K562 (cell line): Measurements from ENCODE around the gene DCTD. TPM values are rescaled to one million over a fixed set of nuclear protein-coding genes. Genes with fewer than 3 reads are reported as not detected.

Experiments
- ATAC-seq: fragments of 200-7000 bp; cut with Tn5 transposase; 3 replicates; pipeline ENCODE4 v1.9.1; 2020; ENCODE audit warnings: moderate library complexity
- BruUV-seq: library from RNA; stranded (reverse); fragments of 400-500 nt; replicated peaks from 2 replicates; lab custom pipeline; 2021; lab: Mats Ljungman, UMichigan
- CTCF ChIA-PET: fragments of 300-600 bp; formaldehyde crosslinking; extraction: SDS; loops from one replicate; lab custom pipeline; 2021; ENCODE audit warnings: low intra/inter-chr PET ratio; lab: Yijun Ruan, JAX
- POLR2A ChIA-PET: fragments of 300-600, 350-650 bp; sonication (Branson Sonifier 250); formaldehyde crosslinking; extraction: SDS; loops from one replicate; lab custom pipeline; 2021; ENCODE audit warnings: antibody characterized with exemption, inconsistent platforms; lab: Yijun Ruan, JAX
- DNase-seq, 4 experiments: peaks; one replicate each; pipeline versions ENCODE4 v3.0.0 to v3.0.0-alpha.2; 2011 to 2018; ENCODE audit warnings: low spot score in 3 of 4, mixed read lengths in 3 of 4; ENCODE audit errors: extremely low read depth in 1 of 4
- FAIRE-seq: peaks from 2 replicates; lab custom pipeline; 2011; peaks lifted over from hg19 to GRCh38; lab: Jason Lieb, UNC
- H2AFZ ChIP-seq: 2 replicates; pipeline ENCODE4 v1.6.0; 2011; ENCODE audit warnings: low read depth, low read length, control low read depth, inconsistent platforms
- H3K27ac ChIP-seq: fragments of 200-600 bp; 3 replicates; pipeline ENCODE4 v1.8.0; 2011; ENCODE audit warnings: low read depth, mild to moderate bottlenecking, control low read depth, inconsistent platforms, low read length, moderate library complexity, mixed read lengths; ENCODE audit errors: extremely low read depth
- H3K27me3 ChIP-seq, 2 experiments: fragments of 300-600 bp in 1 of 2; 2 replicates in 1 of 2; 3 replicates in 1 of 2; pipeline versions ENCODE4 v1.6.0 to v1.8.0; 2011; ENCODE audit warnings: inconsistent platforms in 2 of 2, low read length in 2 of 2, mild to moderate bottlenecking in 1 of 2, mixed read lengths in 1 of 2, moderate library complexity in 1 of 2; ENCODE audit not compliant: control insufficient read depth in 2 of 2, insufficient read depth in 2 of 2
- H3K36me3 ChIP-seq: fragments of 300-600 bp; 3 replicates; pipeline ENCODE4 v1.8.0; 2011; ENCODE audit warnings: mild to moderate bottlenecking, low read length, inconsistent platforms; ENCODE audit not compliant: control insufficient read depth, insufficient read depth
- H3K4me1 ChIP-seq, 2 experiments: fragments of 200-600 bp in 1 of 2; replicated peaks in 1 of 2; 2 replicates in 1 of 2; 3 replicates in 1 of 2; pipeline versions ENCODE4 v1.5.1 to v1.8.0; 2011; ENCODE audit warnings: inconsistent platforms in 2 of 2, low read length in 2 of 2, mild to moderate bottlenecking in 1 of 2, mixed read lengths in 1 of 2, moderate library complexity in 1 of 2; ENCODE audit not compliant: control insufficient read depth in 2 of 2, insufficient read depth in 2 of 2
- H3K4me2 ChIP-seq: 2 replicates; pipeline ENCODE4 v1.6.1; 2011; ENCODE audit warnings: low read length, control low read depth, inconsistent platforms, mixed read lengths; ENCODE audit not compliant: insufficient read depth
- H3K4me3 ChIP-seq: fragments of 200-600 bp; sonication (generic), shearing (Covaris generic); 2 replicates; pipeline ENCODE4 v1.5.1; 2016; ENCODE audit warnings: control low read depth, inconsistent platforms
- H3K79me2 ChIP-seq: fragments of 200-600 bp; 3 replicates; pipeline ENCODE4 v1.8.0; 2011; ENCODE audit warnings: low read length, inconsistent platforms; ENCODE audit not compliant: control insufficient read depth, insufficient read depth
- H3K9ac ChIP-seq, 2 experiments: 2 replicates each; pipeline versions ENCODE4 v1.6.0 to v1.6.1; 2011; ENCODE audit warnings: low read depth in 2 of 2, low read length in 2 of 2, control low read depth in 1 of 2, inconsistent platforms in 1 of 2, mild to moderate bottlenecking in 1 of 2, mixed read lengths in 1 of 2; ENCODE audit not compliant: insufficient read depth in 1 of 2
- H3K9me1 ChIP-seq: one replicate; pipeline ENCODE4 v1.6.0; 2011; ENCODE audit warnings: inconsistent platforms, mild to moderate bottlenecking, low read length, moderate library complexity; ENCODE audit not compliant: control insufficient read depth, insufficient read depth
- H3K9me3 ChIP-seq: replicated peaks from 2 replicates; pipeline ENCODE4 v1.5.1; 2011; ENCODE audit warnings: low read depth, low read length, inconsistent platforms; ENCODE audit not compliant: control insufficient read depth, insufficient read depth
- H4K20me1 ChIP-seq: replicated peaks from 2 replicates; pipeline ENCODE4 v1.6.1; 2011; ENCODE audit warnings: low read length, inconsistent platforms, mixed read lengths; ENCODE audit not compliant: control insufficient read depth, insufficient read depth
- DMBX1 ChIP-seq: fragments of 250-450 bp; sonication (Bioruptor Pico); IDR thresholded peaks from 2 replicates; pipeline ENCODE4 v1.8.0; 2022; ENCODE audit warnings: inconsistent platforms, mild to moderate bottlenecking, moderate library complexity, borderline replicate concordance
- FOXK2 ChIP-seq, 2 experiments: fragments of 450-650 bp; IDR thresholded peaks in 1 of 2; conservative IDR thresholded peaks in 1 of 2; 2 replicates each; pipeline ENCODE4 v1.6.1; 2016; ENCODE audit warnings: low read depth in 2 of 2, mild to moderate bottlenecking in 1 of 2
- HMBOX1 ChIP-seq: sonication (generic); IDR thresholded peaks from 2 replicates; pipeline ENCODE4 v1.6.1; 2016
- NFE2L1 ChIP-seq: fragments of 450-650 bp; IDR thresholded peaks from 2 replicates; pipeline ENCODE4 v1.6.1; 2016; ENCODE audit warnings: missing genetic modification characterization, low read depth, mild to moderate bottlenecking, missing compliant biosample characterization, moderate library complexity, borderline replicate concordance
- RFX1 ChIP-seq: fragments of 450-650 bp; IDR thresholded peaks from 2 replicates; pipeline ENCODE4 v1.6.1; 2016; ENCODE audit warnings: mild to moderate bottlenecking, moderate library complexity
- TBP ChIP-seq: optimal IDR thresholded peaks from 2 replicates; pipeline ENCODE3; 2011; ENCODE audit warnings: low read depth, low read length, improper control_type of control experiment
- USF2 ChIP-seq: sonication (generic); formaldehyde crosslinking; IDR thresholded peaks from 2 replicates; pipeline ENCODE4 v1.5.0; 2020; ENCODE audit warnings: missing genetic modification reagents
- ZNF140 ChIP-seq: fragments of 250-450 bp; sonication (Bioruptor Pico); IDR thresholded peaks from 2 replicates; pipeline ENCODE4 v1.8.0; 2021; ENCODE audit warnings: moderate library complexity, mild to moderate bottlenecking, inconsistent platforms
- ZNF143 ChIP-seq: sonication (generic); formaldehyde crosslinking; IDR thresholded peaks from 2 replicates; pipeline ENCODE4 v1.9.0; 2022; ENCODE audit warnings: mild to moderate bottlenecking, missing genetic modification reagents
- ZNF780A ChIP-seq: fragments of 250-450 bp; sonication (Bioruptor Pico); IDR thresholded peaks from 2 replicates; pipeline ENCODE4 v1.5.0; 2021; ENCODE audit warnings: mild to moderate bottlenecking
- WGBS: fragments of 100-300 bp; shearing (Covaris generic); methylation state at CpG from one replicate; pipeline ENCODE4 v1.1.6; 2016; ENCODE audit warnings: low coverage, mixed read lengths; ENCODE audit not compliant: insufficient coverage; ENCODE audit errors: missing lambda C conversion rate; 5-methylcytosine and 5-hydroxymethylcytosine counted together
- in situ Hi-C: fragments of 300-500 bp; cut with MboI; formaldehyde crosslinking; loops from 4 replicates; pipeline ENCODE4 v1.15.0; 2018; ENCODE audit warnings: inconsistent platforms, mixed read lengths
- intact Hi-C: fragments of 100-400 bp; cut with micrococcal nuclease; formaldehyde crosslinking; loops from 2 replicates; pipeline ENCODE4 v1.14.2; 2022
- polyA plus RNA-seq, 8 experiments: library from polyadenylated mRNA; depleted of rRNA in 4 of 8; stranded (reverse) in 5 of 8; unstranded in 3 of 8; fragments of >200 nt; fragmentation: Nextera tagmentation in 2 of 8; fragmentation: Illumina TruSeq in 1 of 8; extraction: Ambion mirVana in 2 of 8; extraction: Trizol in 1 of 8; gene quantifications; 2 replicates each; pipeline versions ENCODE4 v1.2.1 to v1.2.3, GENCODE V29; 2011 to 2014; ENCODE audit warnings: inconsistent platforms in 1 of 8, missing spikeins in 1 of 8
- total RNA-seq, 7 experiments: library from RNA; depleted of rRNA in 6 of 7; stranded (reverse); fragments of >200 nt in 6 of 7; fragmentation: Illumina TruSeq in 2 of 7; extraction: Trizol in 2 of 7; gene quantifications; 2 replicates each; pipeline versions ENCODE4 v1.2.1 to v1.2.3, GENCODE V29; 2011 to 2021; ENCODE audit warnings: low replicate concordance in 1 of 7

DCTD gene
- total and polyA plus RNA-seq, 9 of the 15 experiments (the other 6 are each of a cell fraction or from before 2014, with no cell fraction given), result 38.7 to 114 (median 76.5) TPM

GRCh38 chr4:182924497-182924896 lies 7.3 kb upstream of the DCTD start (continued):
- no peak for TF ChIP-seq USF2 (CRISPR knock-in tag)
- TF ChIP-seq TBP, result no peak
- TF ChIP-seq NFE2L1 (tag), result no peak
- no peak for TF ChIP-seq ZNF140
- no peak for TF ChIP-seq DMBX1 (CRISPR knock-in tag)
- TF ChIP-seq, all 486 proteins: peak for 0

GRCh38 chr4:182923796-182924340 lies 6.7 kb upstream of the DCTD start:
- H3K4me2 ChIP-seq, result peak overlapping the region; percentile 27; the same call in 1 of the 2 replicates
- ChIA-PET CTCF (interaction anchor here (2.5 kb wide), 1 partner anchor 338 kb away, joined by 12 read pairs; no protein-coding TSS in a partner anchor), POLR2A (no interaction called here)
- no peak overlapping the region for H3K27ac ChIP-seq
- in situ Hi-C loops, result no loop called here
- H3K9ac ChIP-seq, result no peak overlapping the region
- TF ChIP-seq ZNF780A (CRISPR knock-in tag) (no peak), HMBOX1 (peak; percentile 89), ZNF143 (CRISPR knock-in tag) (no peak), FOXK2 (conservative IDR thresholded peaks at IDR 0.05 in 1 of 2, IDR thresholded peaks at IDR 0.05 in 1 of 2; ENCODE audit: low read depth in 2 of 2) (no peak), RFX1 (peak; percentile 63)
- no peaks in the 10 kb centered on the region for H4K20me1 ChIP-seq
- BruUV-seq, result no TSS peak
- intact Hi-C loops, result no loop called here
- no peaks in the 10 kb centered on the region for H3K79me2 ChIP-seq
- H3K4me3 ChIP-seq, result no peak overlapping the region
- H2AFZ ChIP-seq, result peak overlapping the region; percentile 82
- DNase-seq, result peak in 1 of 4 experiments; percentile 35
- FAIRE-seq, result peak; percentile 32
- H3K9me3 ChIP-seq, result no peaks in the 10 kb centered on the region
- WGBS, result 15% methylated on average over 10 of the region's 10 CpGs
- peaks cover 0 to 3% of the 10 kb centered on the region in 2 experiments; a peak in 3 of 5 replicates for H3K4me1 ChIP-seq
- H3K9me1 ChIP-seq, result no peaks in the 10 kb centered on the region
- no peaks in the 10 kb centered on the region for H3K27me3 ChIP-seq
- no peaks in the 10 kb centered on the region for H3K36me3 ChIP-seq
- ATAC-seq, result peak; percentile 8; the same call in 1 of the 3 replicates
